ENCODE results near the gene SYNE1. TPM values are rescaled to one million over a fixed set of nuclear protein-coding genes. Genes with fewer than 3 reads are reported as not detected.

SYNE1 gene
- total RNA-seq, 1 experiment from 2014 or later = 3.0 TPM

GRCh38 chr6:152209211-152209610, 428.0 kb downstream of the SYNE1 start:
- no peak overlapping the region for H4K8ac ChIP-seq (replicated peaks; ENCODE audit: insufficient read length, low read depth, low read length)
- no peak overlapping the region for H4K5ac ChIP-seq (ENCODE audit: insufficient read length, low read depth, low read length)
- no peaks in the 10 kb centered on the region for H3K4me1 ChIP-seq (ENCODE audit: insufficient read depth, low read length)
- no peaks in the 10 kb centered on the region for H3K23me2 ChIP-seq (ENCODE audit: insufficient read length, low read depth, low read length, poor library complexity, severe bottlenecking)
- TF ChIP-seq CTCF (conservative IDR thresholded peaks at IDR 0.05) = no peak
- H3K9ac ChIP-seq (ENCODE audit: extremely low read depth, insufficient read length, low read length) = no peak overlapping the region
- no peak overlapping the region for H3K23ac ChIP-seq (ENCODE audit: insufficient read length, low read depth, low read length)
- no peaks in the 10 kb centered on the region for H3K4me1 Mint-ChIP-seq
- no peak overlapping the region for H3K27ac Mint-ChIP-seq
- no CpG with 5 or more reads among the region's 8 CpGs for WGBS (ENCODE audit: extremely low coverage, insufficient read length, low lambda C conversion rate)
- no peak for DNase-seq
- no peak overlapping the region for H3K14ac ChIP-seq (ENCODE audit: insufficient read depth, low read length)
- no peak overlapping the region for H2BK15ac ChIP-seq (ENCODE audit: low read depth, low read length)
- no peaks in the 10 kb centered on the region for H3K9me3 Mint-ChIP-seq
- H3K79me1 ChIP-seq (ENCODE audit: insufficient read depth, low read depth, low read length, poor library complexity, severe bottlenecking) = no peaks in the 10 kb centered on the region
- H3K36me3 Mint-ChIP-seq (ENCODE audit: insufficient read depth in 1 of 3, low read depth in 3 of 3) = no peaks in the 10 kb centered on the region; a peak in 2 of 7 replicates
- H3K4me3 Mint-ChIP-seq = no peak overlapping the region
- H4K91ac ChIP-seq (ENCODE audit: insufficient read length, low read depth, low read length) = no peak overlapping the region
- no peak overlapping the region for H3K4me2 ChIP-seq (ENCODE audit: insufficient read depth, insufficient read length, low read length)
- H3K79me2 ChIP-seq (ENCODE audit: insufficient read depth, low read length) = no peaks in the 10 kb centered on the region
- no peaks in the 10 kb centered on the region for H3K27me3 ChIP-seq (ENCODE audit: insufficient read depth, low read length)
- no peaks in the 10 kb centered on the region for H3K27me3 Mint-ChIP-seq (ENCODE audit: low read depth)
- H3K9me3 ChIP-seq (ENCODE audit: control insufficient read depth, low read depth, low read length) = no peaks in the 10 kb centered on the region
- H3K27ac ChIP-seq (ENCODE audit: insufficient read length, low read depth, low read length) = no peak overlapping the region
- no peaks in the 10 kb centered on the region for H4K20me1 ChIP-seq (ENCODE audit: control insufficient read depth, insufficient read depth, insufficient read length)
- H3K56ac ChIP-seq (ENCODE audit: insufficient read length, low read depth, low read length) = no peak overlapping the region
- H3K4ac ChIP-seq (ENCODE audit: low read depth, low read length) = no peak overlapping the region
- H2BK5ac ChIP-seq (ENCODE audit: insufficient read length, low read length) = no peak overlapping the region
- H3T11ph ChIP-seq (ENCODE audit: low read length) = no peak overlapping the region
- no peak overlapping the region for H2AK5ac ChIP-seq (ENCODE audit: insufficient read length, low read length)
- no peak overlapping the region for H2BK120ac ChIP-seq (ENCODE audit: low read depth, low read length, poor library complexity, severe bottlenecking)
- no peak overlapping the region for H2BK20ac ChIP-seq (ENCODE audit: low read depth, low read length, poor library complexity, severe bottlenecking)
- H2BK12ac ChIP-seq (ENCODE audit: insufficient read length, low read depth, low read length) = no peak overlapping the region
- no peak overlapping the region for H3K18ac ChIP-seq (ENCODE audit: insufficient read length, low read depth, low read length)
- H2AFZ ChIP-seq (ENCODE audit: low read length) = no peak overlapping the region
